ENCODE data around the gene JUND. TPM values are rescaled to one million over a fixed set of nuclear protein-coding genes. Genes with fewer than 3 reads are reported as not detected.

Gene JUND
- total RNA-seq, 1 donor from 2014 or later, result 266 TPM

DNA sequence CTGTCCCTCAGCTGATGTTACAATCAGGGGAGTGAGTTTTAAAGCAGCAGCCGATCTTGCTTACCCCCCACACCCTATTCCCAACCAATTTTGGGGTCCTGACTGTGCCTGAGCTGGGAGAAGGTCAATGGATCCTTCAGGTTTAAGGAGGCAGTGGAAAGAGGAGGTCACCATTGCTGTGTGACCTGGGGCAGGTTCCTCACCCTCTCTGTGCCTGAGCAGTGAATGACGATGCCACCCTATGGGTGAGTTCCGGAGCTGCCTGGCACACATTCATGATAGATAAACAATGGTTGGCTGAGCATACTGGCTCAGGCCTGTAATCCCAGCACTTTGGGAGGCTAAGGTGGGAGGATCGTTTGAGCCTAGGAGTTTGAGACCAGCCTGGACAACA, 20.3 kb upstream of the JUND start:
- TF ChIP-seq, protein P1, sequence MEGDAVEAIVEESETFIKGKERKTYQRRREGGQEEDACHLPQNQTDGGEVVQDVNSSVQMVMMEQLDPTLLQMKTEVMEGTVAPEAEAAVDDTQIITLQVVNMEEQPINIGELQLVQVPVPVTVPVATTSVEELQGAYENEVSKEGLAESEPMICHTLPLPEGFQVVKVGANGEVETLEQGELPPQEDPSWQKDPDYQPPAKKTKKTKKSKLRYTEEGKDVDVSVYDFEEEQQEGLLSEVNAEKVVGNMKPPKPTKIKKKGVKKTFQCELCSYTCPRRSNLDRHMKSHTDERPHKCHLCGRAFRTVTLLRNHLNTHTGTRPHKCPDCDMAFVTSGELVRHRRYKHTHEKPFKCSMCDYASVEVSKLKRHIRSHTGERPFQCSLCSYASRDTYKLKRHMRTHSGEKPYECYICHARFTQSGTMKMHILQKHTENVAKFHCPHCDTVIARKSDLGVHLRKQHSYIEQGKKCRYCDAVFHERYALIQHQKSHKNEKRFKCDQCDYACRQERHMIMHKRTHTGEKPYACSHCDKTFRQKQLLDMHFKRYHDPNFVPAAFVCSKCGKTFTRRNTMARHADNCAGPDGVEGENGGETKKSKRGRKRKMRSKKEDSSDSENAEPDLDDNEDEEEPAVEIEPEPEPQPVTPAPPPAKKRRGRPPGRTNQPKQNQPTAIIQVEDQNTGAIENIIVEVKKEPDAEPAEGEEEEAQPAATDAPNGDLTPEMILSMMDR (conservative IDR thresholded peaks at IDR 0.05; ENCODE audit: low read depth, low read length), result no peak
- H3K4me3 ChIP-seq (ENCODE audit: low read depth, low read length), result no peak overlapping the region
- DNase-seq (ENCODE audit: low read depth), result no peak

DNA sequence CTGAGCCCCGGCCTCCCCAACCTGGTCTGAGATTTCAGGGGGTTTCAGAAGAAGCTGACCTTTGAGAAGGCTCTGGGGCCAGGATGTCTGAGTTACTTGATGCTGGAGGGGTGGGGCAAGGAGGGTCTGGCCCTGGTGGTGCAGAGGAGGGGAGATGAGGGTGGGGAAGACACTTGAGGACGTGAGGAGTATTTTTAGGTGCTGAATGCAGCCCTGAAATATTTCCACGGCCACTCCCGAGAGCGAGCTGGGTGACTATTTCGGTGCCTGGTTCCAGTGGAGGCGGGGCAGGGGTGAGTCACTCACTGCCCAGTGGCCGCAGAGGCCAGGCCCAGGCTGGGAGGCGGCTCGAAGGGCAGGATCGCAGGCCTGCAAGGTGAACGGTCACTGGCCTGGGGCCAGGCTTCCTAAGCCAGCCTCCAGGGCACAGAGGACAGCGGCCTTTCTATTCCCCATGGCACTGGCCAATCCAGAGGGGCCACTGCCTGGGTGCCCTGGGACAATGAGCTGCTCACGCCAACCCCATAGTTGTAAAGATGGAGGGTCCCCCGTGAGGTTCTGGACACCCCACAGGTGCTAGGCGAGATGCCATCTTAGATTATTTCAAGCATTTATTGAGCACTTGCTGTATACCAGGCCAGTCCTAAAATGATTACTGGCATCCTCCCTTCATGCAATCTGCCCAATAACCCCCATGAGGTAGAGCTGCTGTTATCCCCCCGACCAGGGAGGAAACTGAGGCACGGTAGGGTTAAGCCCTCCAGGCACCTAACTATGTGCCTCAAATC, 19.7 kb upstream of the JUND start:
- no peak for DNase-seq (ENCODE audit: low read depth)
- TF ChIP-seq, protein P1 (conservative IDR thresholded peaks at IDR 0.05; ENCODE audit: low read depth, low read length), result no peak
- no peak overlapping the region for H3K4me3 ChIP-seq (ENCODE audit: low read depth, low read length)

DNA sequence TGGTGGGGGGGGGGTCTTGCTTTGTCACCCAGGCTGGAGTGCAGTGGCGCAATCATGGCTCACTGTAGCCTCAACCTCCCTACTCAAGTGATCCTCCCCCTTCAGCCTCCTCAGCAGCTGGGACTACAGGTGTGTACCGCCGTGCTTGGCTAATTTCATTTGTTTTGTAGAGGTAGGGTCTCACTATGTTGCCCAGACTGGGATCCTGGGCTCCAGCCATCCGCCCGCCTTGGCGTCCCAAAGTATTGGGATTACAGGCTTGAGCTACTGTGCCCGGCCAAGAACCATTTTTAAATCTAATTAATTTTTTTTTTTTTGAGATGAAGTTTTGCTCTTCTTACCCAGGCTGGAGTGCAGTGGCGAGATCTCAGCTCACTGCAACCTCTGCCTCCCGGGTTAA, 18.2 kb upstream of the JUND start:
- no peak overlapping the region for H3K4me3 ChIP-seq (ENCODE audit: low read depth, low read length)
- TF ChIP-seq, protein P1 (conservative IDR thresholded peaks at IDR 0.05; ENCODE audit: low read depth, low read length), result no peak
- DNase-seq (ENCODE audit: low read depth), result no peak

DNA sequence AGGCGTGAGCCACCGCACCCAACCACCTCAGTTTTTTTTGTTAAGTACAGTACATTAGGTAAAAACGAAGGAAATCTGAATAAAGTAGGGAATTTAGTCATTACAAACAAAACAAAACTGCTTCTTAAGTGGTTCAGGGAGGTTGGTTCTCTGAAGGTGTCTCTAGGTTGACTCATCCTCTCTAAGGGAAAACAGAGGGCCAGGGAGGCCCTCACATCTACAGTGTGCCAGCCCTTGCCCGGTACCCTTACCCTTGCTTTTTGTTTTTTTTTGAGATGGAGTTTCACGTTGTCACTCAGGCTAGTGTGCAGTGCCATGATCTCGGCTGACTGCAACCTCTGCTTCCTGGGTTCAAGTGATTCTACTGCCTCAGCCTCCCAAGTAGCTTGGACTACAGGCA, 17.2 kb upstream of the JUND start:
- no peak for DNase-seq (ENCODE audit: low read depth)
- H3K4me3 ChIP-seq (ENCODE audit: low read depth, low read length), result no peak overlapping the region
- TF ChIP-seq, protein P1 (conservative IDR thresholded peaks at IDR 0.05; ENCODE audit: low read depth, low read length), result no peak

DNA sequence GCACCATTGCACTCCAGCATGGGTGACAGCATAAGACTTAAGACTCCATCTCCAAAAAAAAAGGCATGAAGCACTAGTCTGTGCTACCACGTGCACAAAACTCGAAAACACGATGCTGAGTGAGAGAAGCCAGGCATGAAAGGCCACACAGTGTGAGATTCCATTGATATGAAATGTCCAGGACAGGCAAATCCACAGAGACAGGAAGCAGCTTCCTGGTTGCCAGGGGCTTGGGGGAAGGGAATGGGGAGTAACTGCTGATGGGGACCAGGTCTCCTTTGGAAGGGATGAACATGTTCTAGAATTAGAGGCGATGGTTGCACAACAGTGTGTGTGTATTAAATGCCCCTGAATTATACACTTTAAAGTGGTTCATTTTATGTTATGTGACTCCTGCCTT, 15.9 kb upstream of the JUND start:
- TF ChIP-seq, protein P1 (conservative IDR thresholded peaks at IDR 0.05; ENCODE audit: low read depth, low read length), result no peak
- H3K4me3 ChIP-seq (ENCODE audit: low read depth, low read length), result no peak overlapping the region
- no peak for DNase-seq (ENCODE audit: low read depth)

DNA sequence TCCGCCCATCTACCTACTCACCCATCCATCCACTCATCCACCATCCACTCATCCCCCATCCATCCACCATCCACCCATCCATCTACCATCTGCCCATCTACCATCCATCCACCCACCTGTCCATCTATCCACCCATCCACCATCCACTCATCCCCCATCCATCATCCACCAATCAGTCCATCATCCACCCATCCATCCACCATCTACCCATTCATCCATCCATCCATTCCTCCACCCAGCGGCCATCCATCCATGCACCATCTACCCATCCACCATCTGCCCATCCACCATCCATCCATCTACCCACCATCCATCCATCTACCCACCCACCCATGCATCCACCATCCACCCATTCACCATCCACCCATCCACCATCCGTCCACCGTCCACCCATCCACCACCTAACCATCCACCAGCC, 13.6 kb upstream of the JUND start:
- no peak overlapping the region for H3K4me3 ChIP-seq (ENCODE audit: low read depth, low read length)
- TF ChIP-seq, protein P1 (conservative IDR thresholded peaks at IDR 0.05; ENCODE audit: low read depth, low read length), result no peak
- DNase-seq (ENCODE audit: low read depth), result no peak

DNA sequence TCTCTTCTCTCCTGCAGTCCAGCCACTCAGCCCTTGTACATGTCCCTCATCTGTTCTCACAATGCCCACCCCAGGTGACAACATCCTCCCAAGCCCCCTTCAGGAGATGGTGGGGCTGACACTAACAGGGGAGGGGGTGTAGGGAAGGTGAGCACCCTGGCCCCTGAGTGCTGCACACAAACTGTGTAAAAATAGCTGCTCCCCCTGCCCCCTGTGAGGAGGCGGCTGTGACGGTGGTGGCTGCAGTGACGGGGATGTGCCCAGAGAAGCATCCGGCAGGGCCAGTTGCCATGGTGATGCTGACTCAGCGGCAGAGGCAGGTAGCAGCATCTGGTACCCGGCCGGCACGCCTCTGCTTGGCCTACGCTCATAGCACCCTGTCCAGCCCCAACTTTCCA, 13.0 kb upstream of the JUND start:
- no peak for DNase-seq (ENCODE audit: low read depth)
- TF ChIP-seq, protein P1 (conservative IDR thresholded peaks at IDR 0.05; ENCODE audit: low read depth, low read length), result no peak
- no peak overlapping the region for H3K4me3 ChIP-seq (ENCODE audit: low read depth, low read length)

All from epithelial cell of proximal tubule (primary cell).